Thyroid gland (tissue), 4 donors: ENCODE data around the gene CLPSL2. TPM values are rescaled to one million over a fixed set of nuclear protein-coding genes. Genes with fewer than 3 reads are reported as not detected.

Source experiments
- DNase-seq, 2 donors: peaks; one replicate each; pipeline ENCODE4 v3.0.0-alpha.2; 2019
- H3K27ac ChIP-seq, 3 donors: fragments of 200-600 bp; sonication (generic); 1 replicate in 2 of 3; 2 replicates in 1 of 3; pipeline ENCODE4 v1.5.1; 2016 to 2019; ENCODE audit warnings: mild to moderate bottlenecking in 1 of 3, moderate library complexity in 1 of 3
- H3K27me3 ChIP-seq: fragments of 200-600 bp; sonication (generic); one replicate; pipeline ENCODE4 v1.5.1; 2019
- H3K36me3 ChIP-seq, 2 donors: fragments of 200-600 bp; sonication (generic); one replicate each; pipeline ENCODE4 v1.5.1; 2016 to 2019
- H3K4me1 ChIP-seq, 2 donors: fragments of 200-600 bp; sonication (generic); one replicate each; pipeline ENCODE4 v1.5.1; 2017 to 2019
- H3K4me3 ChIP-seq, 3 donors: fragments of 200-600 bp; sonication (generic); replicated peaks in 1 of 3; 1 replicate in 2 of 3; 2 replicates in 1 of 3; pipeline ENCODE4 v1.5.1; 2016; ENCODE audit warnings: mild to moderate bottlenecking in 1 of 3
- H3K9me3 ChIP-seq: fragments of 200-600 bp; sonication (generic); one replicate; pipeline ENCODE4 v1.5.1; 2017
- CTCF ChIP-seq, 6 experiments: fragments of 200-600 bp in 3 of 6; fragments of 450-650 bp in 3 of 6; sonication (generic) in 3 of 6; IDR thresholded peaks; one replicate each; pipeline ENCODE4 v1.5.1; 2016 to 2019; ENCODE audit warnings: antibody characterized with exemption in 6 of 6, mild to moderate bottlenecking in 2 of 6, inconsistent platforms in 1 of 6, moderate library complexity in 1 of 6
- POLR2A ChIP-seq, 2 donors: fragments of 450-650 bp; IDR thresholded peaks; one replicate each; pipeline ENCODE4 v1.6.1; 2017; ENCODE audit warnings: antibody characterized with exemption in 2 of 2, mild to moderate bottlenecking in 2 of 2, moderate library complexity in 1 of 2
- WGBS, 2 donors: methylation state at CpG; one replicate each; pipeline ENCODE4 v1.1.5; 2017; 5-methylcytosine and 5-hydroxymethylcytosine counted together
- intact Hi-C: fragments of 100-400 bp; cut with DNase I; formaldehyde crosslinking; loops from one replicate; pipeline ENCODE4 v1.15.1; 2023
- total RNA-seq, 4 donors: library from RNA; depleted of rRNA; stranded (reverse); fragments of >200 nt; gene quantifications; one replicate each; pipeline ENCODE4 v1.2.3, GENCODE V29; 2016

The CLPSL2 gene
- total RNA-seq, 4 donors from 2014 or later = not detected

- no peak overlapping the region for H3K4me3 ChIP-seq
- TF ChIP-seq CTCF (IDR thresholded peaks at IDR 0.05) = peak; percentile 73 to 99 (median 90)
- TF ChIP-seq POLR2A (IDR thresholded peaks at IDR 0.05) = no peak
- H3K9me3 ChIP-seq = no peaks in the 10 kb centered on the region
- no peak overlapping the region for H3K27ac ChIP-seq
- WGBS, 2 donors = 56 to 62% methylated on average over 15 to 16 of the region's 16 CpGs
- H3K36me3 ChIP-seq = no peaks in the 10 kb centered on the region
- H3K27me3 ChIP-seq = no peaks in the 10 kb centered on the region
- intact Hi-C loops = loop anchor here (2.0 to 5.0 kb wide), 2 partner anchors 155 to 215 kb away; no protein-coding TSS in a partner anchor
- peaks cover 10 to 28% of the 10 kb centered on the region in 2 donors for H3K4me1 ChIP-seq
- DNase-seq = peak in 1 of 2 donors; percentile 15
These were observed 38.8 kb upstream of the CLPSL2 start for GRCh38 chr6:35737413-35738211.

- no peaks in the 10 kb centered on the region for H3K36me3 ChIP-seq
- H3K27ac ChIP-seq = no peak overlapping the region
- WGBS, 2 donors = 75 to 77% methylated on average over 5 of the region's 5 CpGs
- TF ChIP-seq POLR2A (IDR thresholded peaks at IDR 0.05) (no peak), CTCF (IDR thresholded peaks at IDR 0.05) (no peak)
- intact Hi-C loops = loop anchor here (5.0 kb wide), 1 partner anchor 158 kb away; no protein-coding TSS in a partner anchor
- no peaks in the 10 kb centered on the region for H3K9me3 ChIP-seq
- H3K27me3 ChIP-seq = no peaks in the 10 kb centered on the region
- no peak for DNase-seq
- H3K4me3 ChIP-seq = no peak overlapping the region
- peaks cover 0 to 13% of the 10 kb centered on the region in 2 donors for H3K4me1 ChIP-seq
These were observed 36.5 kb upstream of the CLPSL2 start for GRCh38 chr6:35739645-35740524.

GRCh38 chr6:35742842-35743241, 33.6 kb upstream of the CLPSL2 start:
- Histone ChIP-seq H3K27ac (no peak overlapping the region), H3K4me3 (no peak overlapping the region), H3K27me3 (no peaks in the 10 kb centered on the region), H3K4me1 (no peaks in the 10 kb centered on the region), H3K36me3 (no peaks in the 10 kb centered on the region), H3K9me3 (no peaks in the 10 kb centered on the region)
- 43 to 49% methylated on average over 8 of the region's 8 CpGs for WGBS, 2 donors
- no peak for DNase-seq
- intact Hi-C loops = no loop called here
- no peak for TF ChIP-seq POLR2A (IDR thresholded peaks at IDR 0.05)
- TF ChIP-seq CTCF (IDR thresholded peaks at IDR 0.05) = no peak

- no peaks in the 10 kb centered on the region for H3K27me3 ChIP-seq
- H3K27ac ChIP-seq = no peak overlapping the region
- no peak overlapping the region for H3K4me3 ChIP-seq
- 91 to 97% methylated on average over 7 of the region's 7 CpGs for WGBS, 2 donors
- intact Hi-C loops = no loop called here
- TF ChIP-seq CTCF (IDR thresholded peaks at IDR 0.05) = no peak
- TF ChIP-seq POLR2A (IDR thresholded peaks at IDR 0.05) = no peak
- H3K9me3 ChIP-seq = no peaks in the 10 kb centered on the region
- DNase-seq = no peak
- no peaks in the 10 kb centered on the region for H3K36me3 ChIP-seq
- H3K4me1 ChIP-seq = no peaks in the 10 kb centered on the region
These were observed 30.9 kb upstream of the CLPSL2 start for GRCh38 chr6:35745509-35745908.
